ENCODE measurements around the gene GLRX5. TPM values are rescaled to one million over a fixed set of nuclear protein-coding genes. Genes with fewer than 3 reads are reported as not detected.

Gene GLRX5
- total and polyA plus RNA-seq, 11 donors: 60.8 to 113 (median 78.5) TPM

DNA sequence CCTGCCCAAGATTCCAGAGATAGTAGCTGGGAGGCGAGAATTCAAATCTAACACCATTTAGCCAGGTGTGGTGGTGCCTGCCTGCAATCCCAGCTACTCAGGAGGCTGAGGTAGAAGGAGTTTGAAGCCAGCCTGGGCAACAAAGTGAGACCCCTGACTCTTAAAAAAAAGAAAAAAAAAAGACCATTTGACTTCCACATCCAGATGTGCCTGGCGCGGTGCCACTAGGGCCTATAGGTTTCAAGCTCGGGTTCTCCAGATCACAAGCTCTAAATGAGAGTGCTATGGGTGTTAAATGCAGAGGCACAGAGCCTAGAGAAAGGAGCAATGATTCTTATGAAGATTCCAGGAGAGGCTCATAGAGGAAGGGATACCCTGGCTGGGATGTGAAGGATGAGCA is 40.9 kb upstream of the GLRX5 start:
- TF ChIP-seq, protein P1, sequence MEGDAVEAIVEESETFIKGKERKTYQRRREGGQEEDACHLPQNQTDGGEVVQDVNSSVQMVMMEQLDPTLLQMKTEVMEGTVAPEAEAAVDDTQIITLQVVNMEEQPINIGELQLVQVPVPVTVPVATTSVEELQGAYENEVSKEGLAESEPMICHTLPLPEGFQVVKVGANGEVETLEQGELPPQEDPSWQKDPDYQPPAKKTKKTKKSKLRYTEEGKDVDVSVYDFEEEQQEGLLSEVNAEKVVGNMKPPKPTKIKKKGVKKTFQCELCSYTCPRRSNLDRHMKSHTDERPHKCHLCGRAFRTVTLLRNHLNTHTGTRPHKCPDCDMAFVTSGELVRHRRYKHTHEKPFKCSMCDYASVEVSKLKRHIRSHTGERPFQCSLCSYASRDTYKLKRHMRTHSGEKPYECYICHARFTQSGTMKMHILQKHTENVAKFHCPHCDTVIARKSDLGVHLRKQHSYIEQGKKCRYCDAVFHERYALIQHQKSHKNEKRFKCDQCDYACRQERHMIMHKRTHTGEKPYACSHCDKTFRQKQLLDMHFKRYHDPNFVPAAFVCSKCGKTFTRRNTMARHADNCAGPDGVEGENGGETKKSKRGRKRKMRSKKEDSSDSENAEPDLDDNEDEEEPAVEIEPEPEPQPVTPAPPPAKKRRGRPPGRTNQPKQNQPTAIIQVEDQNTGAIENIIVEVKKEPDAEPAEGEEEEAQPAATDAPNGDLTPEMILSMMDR (IDR thresholded peaks at IDR 0.05): no peak
- no peak for TF ChIP-seq POLR2A (IDR thresholded peaks at IDR 0.05)
- H3K4me1 ChIP-seq: peaks cover 0 to 74% (median 54%) of the 10 kb centered on the region in 12 donors
- intact Hi-C loops (cut with DNase I): no loop called here
- H3K4me3 ChIP-seq: no peak overlapping the region
- WGBS, 4 donors: 91 to 96% (median 94%) methylated on average over 4 of the region's 4 CpGs
- H3K36me3 ChIP-seq: peaks cover 0 to 5% (median 0%) of the 10 kb centered on the region in 9 donors
- H3K9me3 ChIP-seq: no peaks in the 10 kb centered on the region
- DNase-seq (no peak), ATAC-seq (no peak)
- H3K27ac ChIP-seq: no peak overlapping the region
- no peaks in the 10 kb centered on the region for H3K27me3 ChIP-seq

DNA sequence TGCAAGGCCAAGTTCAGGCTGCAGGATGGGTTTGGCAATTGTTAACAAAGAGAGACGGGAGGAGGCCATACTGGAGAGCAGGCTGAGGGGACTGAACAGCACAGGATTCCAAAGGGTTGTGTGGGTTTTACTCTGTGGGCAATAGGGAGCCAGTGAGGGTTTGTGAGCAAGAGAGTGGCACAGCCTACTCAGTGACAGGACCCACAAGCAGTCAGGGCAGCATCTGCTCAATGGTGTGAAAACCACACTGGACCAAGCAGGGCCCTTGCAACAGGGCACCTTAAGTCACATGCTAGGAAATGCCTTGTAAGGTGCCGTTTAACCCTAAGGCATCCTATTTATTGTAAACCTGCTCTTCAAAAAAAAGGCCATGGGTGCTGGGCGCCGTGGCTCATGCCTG is 40.4 kb upstream of the GLRX5 start:
- 94 to 98% (median 96%) methylated on average over 4 of the region's 4 CpGs for WGBS, 4 donors
- no peak for DNase-seq
- no peaks in the 10 kb centered on the region for H3K27me3 ChIP-seq
- peaks cover 0 to 5% (median 0%) of the 10 kb centered on the region in 9 donors for H3K36me3 ChIP-seq
- TF ChIP-seq POLR2A (IDR thresholded peaks at IDR 0.05): no peak
- TF ChIP-seq, protein P1 (IDR thresholded peaks at IDR 0.05): no peak
- H3K4me3 ChIP-seq: no peak overlapping the region
- intact Hi-C loops (cut with DNase I): no loop called here
- no peak for ATAC-seq
- no peaks in the 10 kb centered on the region for H3K9me3 ChIP-seq
- H3K27ac ChIP-seq: no peak overlapping the region
- H3K4me1 ChIP-seq: peaks cover 0 to 74% (median 54%) of the 10 kb centered on the region in 12 donors

DNA sequence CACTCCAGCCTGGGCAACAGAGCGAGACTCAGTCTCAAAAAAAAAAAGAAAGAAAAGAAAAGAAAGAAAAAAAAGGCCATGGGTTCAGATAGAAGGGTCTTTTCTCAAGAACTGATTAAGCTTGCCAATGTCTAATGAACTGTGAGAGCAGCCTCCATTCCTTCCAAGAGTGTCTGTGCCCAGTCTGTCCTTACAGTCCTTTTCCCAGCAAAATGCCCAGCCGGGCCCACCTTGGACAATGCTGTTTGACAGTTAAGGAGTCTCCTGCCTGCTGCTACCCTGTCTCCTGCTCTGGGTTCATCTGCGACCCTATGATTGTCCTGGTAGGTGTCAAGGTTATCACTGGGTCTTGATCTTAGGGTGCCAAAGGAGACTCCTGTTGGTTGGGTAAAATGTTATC is 39.8 kb upstream of the GLRX5 start:
- H3K27me3 ChIP-seq: no peaks in the 10 kb centered on the region
- ATAC-seq: no peak
- peaks cover 0 to 74% (median 51%) of the 10 kb centered on the region in 12 donors for H3K4me1 ChIP-seq
- H3K27ac ChIP-seq: peak overlapping the region in 4 of 12 donors; percentile 14 to 83 (median 38)
- intact Hi-C loops (cut with DNase I): loop anchor here in 1 of 10 donors (5.0 kb wide), 1 partner anchor 38 kb away; no protein-coding TSS in a partner anchor
- DNase-seq: no peak
- H3K4me3 ChIP-seq: no peak overlapping the region
- WGBS, 4 donors: 91 to 96% (median 94%) methylated on average over 3 of the region's 3 CpGs
- TF ChIP-seq, protein P1 (IDR thresholded peaks at IDR 0.05): no peak
- no peak for TF ChIP-seq POLR2A (IDR thresholded peaks at IDR 0.05)
- peaks cover 0 to 6% (median 0%) of the 10 kb centered on the region in 9 donors for H3K36me3 ChIP-seq
- no peaks in the 10 kb centered on the region for H3K9me3 ChIP-seq

DNA sequence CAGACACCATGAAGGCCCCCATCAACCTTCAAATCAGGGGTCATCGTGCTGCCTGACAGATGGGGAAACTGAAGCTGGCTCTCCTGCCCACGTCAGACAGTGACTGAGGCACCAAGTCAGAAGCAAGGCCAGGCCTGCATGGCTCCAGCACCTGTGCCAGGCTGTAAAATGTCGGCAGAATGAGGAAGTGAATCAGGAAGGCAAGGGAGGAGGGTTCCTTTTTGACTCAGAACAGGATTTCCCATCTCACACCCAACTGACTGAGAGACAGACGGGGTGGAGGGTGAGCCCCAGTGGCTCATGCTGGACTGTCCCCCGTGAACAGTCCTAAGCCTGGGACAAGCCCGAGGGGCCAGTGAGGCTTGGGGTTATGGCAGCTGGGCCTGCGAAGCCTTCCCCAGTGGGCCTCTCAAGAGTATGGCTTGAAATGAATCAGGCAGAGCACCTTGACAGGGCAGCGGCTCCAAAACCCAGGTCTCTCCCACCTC is 39.3 kb upstream of the GLRX5 start:
- no peaks in the 10 kb centered on the region for H3K9me3 ChIP-seq
- H3K27me3 ChIP-seq: no peaks in the 10 kb centered on the region
- ATAC-seq (peak in 3 of 4 donors; percentile 14 to 53 (median 25)), DNase-seq (peak in 1 of 5 donors; percentile 57)
- TF ChIP-seq POLR2A (IDR thresholded peaks at IDR 0.05): no peak
- TF ChIP-seq, protein P1 (IDR thresholded peaks at IDR 0.05): no peak
- intact Hi-C loops (cut with DNase I): loop anchor here in 1 of 10 donors (5.0 kb wide), 1 partner anchor 38 kb away; no protein-coding TSS in a partner anchor
- 68 to 85% (median 80%) methylated on average over 5 to 8 of the region's 8 CpGs for WGBS, 4 donors
- peaks cover 0 to 11% (median 0%) of the 10 kb centered on the region in 9 donors for H3K36me3 ChIP-seq
- no peak overlapping the region for H3K4me3 ChIP-seq
- peak overlapping the region in 8 of 12 donors; percentile 16 to 83 (median 36) for H3K27ac ChIP-seq
- peaks cover 0 to 74% (median 48%) of the 10 kb centered on the region in 12 donors for H3K4me1 ChIP-seq
